Activated T-helper 9 cell treated with anti-CD3 and anti-CD28 coated beads, Interleukin-2, amount 50 U/mL, for 16 hours (primary cell): Measurements from ENCODE around the gene SMYD3.

ENCODE experiments used
- DNase-seq: peaks from one replicate; pipeline ENCODE4 v3.0.0-alpha.2; 2020; ENCODE audit warnings: low read depth

The SMYD3 gene

DNA sequence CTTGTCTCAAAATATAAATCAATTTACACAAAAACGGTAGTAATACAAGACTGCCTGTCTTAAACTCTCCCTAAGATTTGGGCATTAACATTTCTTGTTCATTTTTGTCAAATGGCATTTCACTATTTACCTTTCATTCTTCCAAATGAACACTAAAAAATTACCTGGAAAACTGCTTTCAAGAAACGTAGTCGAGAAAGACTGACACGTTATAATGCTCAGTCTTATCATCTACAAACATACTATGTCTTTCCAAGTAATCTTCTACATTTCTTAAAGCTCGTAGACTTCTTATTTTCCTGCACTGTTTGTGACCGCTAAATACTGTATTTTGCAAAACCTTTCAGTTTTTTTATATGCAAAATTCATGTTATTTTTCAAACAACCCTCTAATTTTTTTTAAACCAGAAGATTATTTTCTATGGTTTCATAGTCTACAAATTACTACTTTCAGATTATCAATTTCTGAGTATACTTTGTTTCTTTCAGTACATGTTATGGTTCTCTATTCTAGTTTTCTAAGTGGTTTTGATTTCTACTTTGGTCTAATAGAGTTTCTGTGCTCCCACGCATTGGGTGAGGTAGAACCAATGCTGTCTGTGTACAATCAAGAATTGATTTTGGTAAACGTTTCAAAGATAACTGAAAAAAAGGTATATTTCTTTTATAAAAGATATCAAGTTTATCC is 336.4 kb downstream of the SMYD3 start:
- no peak for DNase-seq

DNA sequence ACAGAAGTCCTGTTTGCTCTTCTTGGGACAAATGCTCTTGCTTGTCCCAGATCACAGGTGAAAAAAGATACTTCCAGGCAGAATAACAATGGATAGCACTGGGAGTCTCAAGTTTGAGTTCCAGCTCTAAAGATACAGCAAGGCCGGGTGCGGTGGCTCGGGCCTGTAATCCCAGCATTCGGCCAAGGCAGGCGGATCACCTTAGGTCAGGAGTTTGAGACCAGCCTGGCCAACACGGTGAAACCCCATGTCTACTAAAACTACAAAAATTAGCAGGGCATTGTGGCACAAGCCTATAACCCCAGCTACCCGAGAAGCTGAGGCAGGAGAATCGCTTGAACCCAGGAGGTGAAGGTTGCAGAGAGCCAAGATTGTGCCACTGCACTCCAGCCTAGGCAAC is 337.6 kb downstream of the SMYD3 start:
- DNase-seq = no peak

DNA sequence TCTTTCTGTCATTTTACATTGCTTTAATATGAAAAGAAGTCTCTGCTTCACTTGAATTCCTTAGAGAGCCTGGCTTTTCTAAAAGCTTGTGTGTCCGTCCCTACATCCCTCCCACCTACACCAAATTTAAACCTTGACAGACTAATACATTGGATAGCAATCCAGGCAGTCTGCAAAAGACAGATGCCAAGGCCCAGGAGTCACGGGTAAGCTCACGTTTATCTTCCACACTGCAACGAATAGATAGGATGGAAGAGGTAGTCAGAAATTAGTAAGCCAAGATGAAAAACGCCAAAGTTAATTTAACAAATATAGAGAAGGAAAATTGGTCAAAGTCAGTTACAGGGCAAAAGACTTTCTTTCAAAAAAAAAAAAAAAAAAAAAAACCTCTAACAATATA is 338.1 kb downstream of the SMYD3 start:
- no peak for DNase-seq

DNA sequence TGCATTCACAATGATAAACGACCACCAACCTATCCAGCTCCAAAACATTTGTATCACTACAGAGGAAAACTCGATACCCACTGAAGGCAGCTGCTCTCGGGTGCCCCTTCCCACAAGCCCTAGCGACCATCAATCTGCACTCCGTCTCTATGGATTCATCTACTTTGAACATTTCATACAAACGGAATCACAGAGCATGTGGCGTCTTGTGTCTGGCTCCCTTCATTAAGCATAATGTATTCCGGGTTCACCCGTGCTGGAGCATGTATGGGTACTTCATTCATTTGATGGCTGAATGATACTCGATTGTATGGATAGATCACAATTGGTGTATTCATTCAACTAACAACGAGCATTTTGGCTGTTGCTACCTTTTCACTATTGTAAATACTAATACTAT is 340.2 kb downstream of the SMYD3 start:
- DNase-seq = no peak

DNA sequence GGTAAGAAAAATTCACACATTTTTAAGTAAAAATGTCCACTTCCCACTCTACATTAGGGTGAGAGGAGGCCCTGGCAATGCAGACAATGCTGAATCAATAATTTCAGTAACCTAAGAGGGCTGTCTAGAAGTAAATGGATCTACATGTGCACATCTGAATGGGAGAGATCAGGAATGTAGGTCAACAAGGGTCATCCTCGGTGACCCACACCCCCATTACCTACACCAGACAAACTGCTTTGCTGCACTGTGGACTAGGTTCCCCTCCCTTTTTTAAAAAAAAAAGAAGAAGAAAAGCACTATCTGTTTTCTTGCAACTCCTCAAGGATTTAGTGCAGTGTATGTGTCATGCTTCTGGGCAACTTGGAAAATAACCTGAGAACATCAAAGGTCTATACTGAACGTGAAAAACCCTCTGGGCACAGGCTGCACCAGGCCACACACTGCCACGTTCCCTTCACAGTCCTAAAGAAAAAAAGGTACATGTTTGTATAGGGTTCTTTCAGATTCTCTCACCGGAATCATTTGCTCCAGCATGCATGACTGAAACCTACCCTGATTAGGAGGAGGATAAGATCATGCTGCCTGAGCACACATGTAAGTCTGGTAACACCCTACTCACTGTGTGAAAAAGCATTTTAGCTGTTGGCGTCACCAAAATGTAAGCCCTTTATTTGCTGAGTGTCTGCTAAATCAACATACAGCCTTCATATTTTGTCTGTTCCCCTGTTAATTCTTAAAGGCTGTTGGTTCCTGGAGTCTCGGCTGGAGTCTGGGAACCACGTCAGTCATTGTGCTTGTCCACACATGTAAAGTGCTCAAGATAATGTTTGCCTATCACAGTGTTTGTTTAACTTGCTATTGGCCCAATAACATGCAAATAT is 341.0 kb downstream of the SMYD3 start:
- no peak for DNase-seq

- no peak for DNase-seq
Measured at GRCh38 chr1:246164764-246165163, 342.3 kb downstream of the SMYD3 start.

DNA sequence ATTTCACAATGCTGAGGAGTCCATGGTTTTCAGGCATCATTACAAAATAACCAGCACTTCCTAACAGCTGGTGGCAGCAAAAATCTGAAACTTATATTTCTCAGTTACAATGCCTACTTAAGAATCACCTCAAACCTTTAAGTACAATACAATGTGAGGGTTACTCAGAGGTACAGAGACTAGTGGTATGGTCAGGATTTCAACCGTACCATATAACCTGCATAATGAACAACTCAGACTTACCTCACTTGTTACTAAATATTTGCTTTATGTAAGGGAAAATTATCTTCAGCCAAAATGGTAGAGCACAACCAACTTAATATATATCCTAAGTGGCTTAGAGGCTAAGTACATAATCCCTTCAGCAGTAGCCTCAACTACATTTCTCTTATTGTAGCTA is 344.5 kb downstream of the SMYD3 start:
- DNase-seq = no peak

GRCh38 chr1:246161626-246162025 is 345.5 kb downstream of the SMYD3 start:
- DNase-seq = no peak

DNA sequence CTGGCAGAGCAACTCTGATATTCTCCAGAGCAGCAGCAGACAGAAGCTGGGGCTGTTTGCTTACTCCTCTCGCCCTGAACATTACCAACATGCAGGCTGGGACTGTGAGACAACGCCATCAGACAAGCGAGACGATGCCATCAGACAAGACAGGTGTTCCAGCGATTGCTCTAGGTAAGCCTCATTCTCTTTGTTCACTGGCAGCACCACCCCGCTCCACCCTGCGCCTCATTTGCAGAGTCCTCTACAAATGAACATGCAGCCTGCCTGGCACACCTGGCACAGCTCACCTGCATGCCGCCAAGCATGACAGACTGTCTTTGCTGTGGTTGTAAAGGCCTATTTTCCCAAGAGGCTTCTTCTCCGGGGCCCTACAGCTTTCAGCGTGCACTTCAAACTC is 346.2 kb downstream of the SMYD3 start:
- DNase-seq = no peak

- no peak for DNase-seq
Measured at GRCh38 chr1:246160374-246160773, 346.7 kb downstream of the SMYD3 start.

- no peak for DNase-seq
Measured at GRCh38 chr1:246159279-246160227, 347.5 kb downstream of the SMYD3 start.

GRCh38 chr1:246158131-246158530 is 348.9 kb downstream of the SMYD3 start:
- no peak for DNase-seq

- no peak for DNase-seq
Measured at GRCh38 chr1:246157516-246157915, 349.6 kb downstream of the SMYD3 start.

GRCh38 chr1:246156847-246157246 is 350.2 kb downstream of the SMYD3 start:
- no peak for DNase-seq

GRCh38 chr1:246155923-246156322 is 351.2 kb downstream of the SMYD3 start:
- DNase-seq = no peak

- DNase-seq = no peak
Measured at GRCh38 chr1:246153796-246154212, 353.3 kb downstream of the SMYD3 start.

DNA sequence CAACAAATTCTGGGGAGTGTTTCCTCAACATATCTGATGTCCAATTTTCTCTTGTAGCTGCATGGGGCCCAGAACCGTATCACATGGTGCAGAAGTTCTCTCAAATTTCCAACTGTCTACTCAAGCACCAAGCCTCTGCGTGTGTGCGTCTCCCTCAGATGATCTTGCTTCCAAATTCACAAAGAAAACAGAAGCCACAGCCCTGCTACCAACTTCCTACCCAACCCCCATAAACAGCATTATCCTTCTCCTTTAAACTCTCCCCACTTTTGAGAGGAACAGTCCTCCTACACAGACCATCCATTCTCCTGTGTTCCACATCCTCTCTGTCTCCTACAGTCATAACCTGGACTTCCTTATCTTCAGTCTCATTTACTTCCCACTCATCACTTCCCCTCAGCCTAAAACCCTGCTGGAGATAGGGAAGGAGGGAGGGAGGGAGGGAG is 354.1 kb downstream of the SMYD3 start:
- no peak for DNase-seq

DNA sequence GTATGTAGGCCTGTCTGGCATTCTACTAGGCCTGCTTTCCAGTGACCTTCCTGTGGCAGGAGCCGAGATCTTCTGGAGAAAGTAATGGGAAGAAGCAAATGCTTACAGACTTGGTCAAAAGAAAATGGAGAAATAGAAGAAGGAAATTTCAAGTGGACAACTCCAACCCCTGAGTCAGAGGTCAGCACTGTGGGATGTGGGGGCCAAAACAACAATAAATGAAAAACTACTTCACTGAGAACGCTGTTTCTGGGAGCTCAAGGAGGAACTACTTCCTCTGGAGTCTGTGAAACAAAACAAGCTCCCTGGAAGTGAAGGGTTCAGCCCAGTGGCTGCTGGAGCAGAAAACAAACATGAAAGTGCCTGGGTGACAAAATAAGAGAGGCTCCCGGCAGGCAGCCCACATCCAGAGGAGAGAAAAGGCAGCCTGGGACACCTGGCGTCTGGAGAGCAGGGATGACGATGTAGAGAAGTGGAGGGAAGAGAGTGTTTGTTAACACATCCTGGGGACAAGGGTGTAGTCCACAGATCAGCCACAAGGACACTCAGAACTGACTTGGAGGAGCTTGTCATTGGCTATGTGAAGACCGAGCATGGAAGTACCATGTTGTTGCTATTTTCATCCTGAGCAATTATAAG is 355.2 kb downstream of the SMYD3 start:
- no peak for DNase-seq

DNA sequence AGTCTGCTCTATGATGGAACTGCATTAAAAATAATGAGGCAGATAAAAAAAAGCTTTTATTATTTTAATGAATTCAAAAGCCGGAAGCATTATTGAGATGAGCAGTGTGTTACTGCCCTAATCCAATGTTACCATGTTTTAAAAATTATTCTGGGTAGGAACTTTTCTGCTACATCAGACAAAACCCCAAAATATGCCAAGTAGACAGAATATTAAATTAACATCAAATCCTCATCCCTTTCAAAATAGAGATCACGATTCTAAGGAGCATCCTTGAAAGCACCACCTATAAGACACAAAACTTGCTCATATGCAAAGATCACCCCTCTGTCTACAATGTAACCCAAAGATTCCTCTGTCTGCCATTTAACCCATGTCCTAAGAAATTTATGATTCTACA is 357.5 kb downstream of the SMYD3 start:
- DNase-seq = no peak

GRCh38 chr1:246147524-246148461 is 359.3 kb downstream of the SMYD3 start:
- no peak for DNase-seq
